ENCODE data around the gene PPP2R2C.
A peak's percentile ranks its signal among the peaks of the same experiment; 100 is the strongest.

The PPP2R2C gene

DNA sequence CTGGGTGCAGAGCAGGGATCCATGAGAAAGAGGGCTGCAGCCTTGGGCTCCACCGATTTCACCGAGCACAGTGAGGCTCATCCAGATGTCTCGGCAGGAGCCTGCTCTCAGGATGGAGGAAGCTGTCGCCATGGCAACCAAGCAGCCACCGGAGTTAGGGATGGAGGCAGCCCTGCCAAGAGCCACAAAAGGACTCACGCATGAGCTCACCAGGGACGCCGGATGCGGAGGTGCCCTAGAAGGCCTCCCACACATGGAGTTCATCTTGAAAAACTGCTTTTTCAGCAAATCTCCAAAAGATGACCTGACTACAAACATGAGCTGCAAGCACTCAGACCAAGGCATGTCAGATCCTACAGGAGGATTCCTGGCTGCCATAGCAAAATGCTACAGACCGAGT, 112.0 kb downstream of the PPP2R2C start:
- DNase-seq, result no peak

DNA sequence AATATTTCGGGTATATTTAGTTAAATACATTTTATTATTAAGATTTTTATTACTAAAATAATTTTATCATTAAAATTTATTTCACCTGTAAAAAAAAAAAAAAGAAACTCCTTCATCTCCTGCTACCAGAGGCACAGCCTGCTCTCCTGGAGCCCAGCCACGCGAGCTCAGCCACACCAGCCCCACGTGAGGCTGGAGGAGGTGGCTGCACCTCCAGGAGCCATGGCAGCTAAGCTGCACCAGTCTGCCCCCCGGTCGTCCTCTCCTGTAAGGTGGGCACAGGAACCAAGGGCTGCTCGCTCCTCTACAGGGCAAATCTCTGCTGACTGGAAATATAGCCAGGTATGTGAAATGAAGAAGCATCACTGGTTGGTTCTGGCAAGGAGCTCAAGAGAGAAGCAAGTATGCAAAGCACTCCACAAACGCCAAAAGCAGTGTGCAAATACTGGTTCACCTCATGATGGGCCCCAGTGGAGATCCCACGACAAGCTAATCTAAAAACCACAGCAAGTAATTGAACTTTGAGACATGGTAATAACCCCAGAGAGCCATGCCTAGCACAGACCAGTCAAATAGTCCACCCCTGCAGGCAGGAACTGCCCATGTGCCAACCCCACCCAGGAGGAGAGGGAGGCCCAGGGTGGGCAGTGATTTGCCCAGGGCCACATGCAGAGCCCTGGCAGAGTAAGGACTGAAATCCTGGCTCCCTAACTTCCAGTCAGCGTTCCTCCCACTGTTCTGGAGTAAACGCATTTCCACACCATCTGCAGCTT, 112.7 kb downstream of the PPP2R2C start:
- DNase-seq, result no peak

DNA sequence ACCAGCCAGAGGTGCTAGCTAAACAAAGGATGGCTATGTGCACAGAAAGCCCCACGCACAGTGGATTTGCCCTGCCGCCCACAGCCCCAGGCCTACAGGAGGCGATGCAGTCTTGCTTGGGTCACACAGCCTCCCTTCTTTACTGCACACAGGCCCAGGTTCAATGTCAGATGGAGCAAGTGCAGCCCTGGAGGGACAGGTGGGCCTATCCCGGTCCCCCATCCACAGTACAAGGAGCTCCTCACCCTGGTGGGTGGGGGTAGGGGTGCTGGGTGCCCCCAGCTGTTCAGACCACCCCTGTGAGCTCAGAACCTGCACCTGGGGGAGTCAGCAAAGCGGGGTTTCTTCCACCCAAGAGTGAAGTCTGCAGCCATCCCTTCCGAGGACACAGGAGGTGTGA, 114.9 kb downstream of the PPP2R2C start:
- DNase-seq, result no peak

DNA sequence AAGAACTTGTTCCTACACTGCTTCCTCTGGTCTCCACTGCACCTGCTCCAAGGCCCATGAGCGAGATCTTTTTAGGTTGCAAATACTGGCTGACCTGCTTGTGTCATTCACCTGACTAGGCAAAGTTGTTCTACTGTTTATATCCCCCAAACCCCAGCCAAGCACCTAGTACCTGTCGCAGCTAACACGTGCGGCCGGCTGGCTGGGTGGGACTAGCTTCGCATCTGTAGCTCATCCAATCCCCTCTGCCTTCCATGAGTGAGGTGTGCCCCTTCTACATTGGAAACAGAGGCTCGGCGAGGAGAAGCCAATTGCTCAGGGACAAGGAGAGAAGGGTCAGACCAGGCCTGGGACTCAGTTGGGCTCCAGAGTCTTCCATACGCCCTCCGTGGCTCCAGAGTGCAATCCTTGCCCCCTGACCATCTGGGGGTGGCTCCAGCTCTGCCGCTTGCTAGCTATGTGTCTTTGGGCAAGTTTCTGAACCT, 116.3 kb downstream of the PPP2R2C start:
- no peak for DNase-seq

DNA sequence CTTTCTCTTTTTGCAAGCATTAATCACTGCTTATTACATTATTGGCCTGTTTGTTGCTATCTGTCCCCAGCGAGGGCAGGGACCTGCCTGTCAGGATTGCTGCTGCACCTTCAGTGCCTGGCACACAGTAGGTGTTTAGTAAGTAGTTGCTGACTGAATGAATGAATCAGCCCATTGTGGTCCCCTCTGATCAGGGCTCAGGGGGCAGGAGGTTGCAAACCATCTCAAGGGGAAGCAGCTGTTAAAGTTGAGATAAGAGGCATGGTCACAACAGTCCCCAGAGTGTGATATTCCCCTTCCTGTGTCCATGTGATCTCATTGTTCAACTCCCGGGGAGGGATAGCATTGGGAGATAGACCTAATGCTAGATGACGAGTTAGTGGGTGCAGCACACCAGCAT, 117.4 kb downstream of the PPP2R2C start:
- DNase-seq, result no peak

DNA sequence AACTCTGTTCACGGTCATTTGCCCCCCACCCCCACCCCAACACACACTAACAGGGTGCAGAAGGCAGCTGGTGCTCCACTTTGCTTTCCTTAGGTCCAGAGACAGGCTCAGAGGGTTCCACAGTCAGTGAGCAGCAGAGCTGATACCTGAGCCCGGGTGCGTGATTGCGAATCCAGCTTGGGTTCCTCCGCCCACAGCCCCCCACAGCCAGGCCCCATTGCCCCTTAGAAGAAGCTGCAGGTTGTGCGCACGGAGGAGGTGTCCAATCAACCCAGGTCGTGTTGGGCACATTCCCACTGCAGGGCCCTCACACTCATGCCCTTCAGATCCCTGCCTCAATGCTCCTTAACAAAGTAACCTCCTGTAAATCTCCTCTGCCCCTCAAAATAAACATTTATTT, 117.8 kb downstream of the PPP2R2C start:
- no peak for DNase-seq

DNA sequence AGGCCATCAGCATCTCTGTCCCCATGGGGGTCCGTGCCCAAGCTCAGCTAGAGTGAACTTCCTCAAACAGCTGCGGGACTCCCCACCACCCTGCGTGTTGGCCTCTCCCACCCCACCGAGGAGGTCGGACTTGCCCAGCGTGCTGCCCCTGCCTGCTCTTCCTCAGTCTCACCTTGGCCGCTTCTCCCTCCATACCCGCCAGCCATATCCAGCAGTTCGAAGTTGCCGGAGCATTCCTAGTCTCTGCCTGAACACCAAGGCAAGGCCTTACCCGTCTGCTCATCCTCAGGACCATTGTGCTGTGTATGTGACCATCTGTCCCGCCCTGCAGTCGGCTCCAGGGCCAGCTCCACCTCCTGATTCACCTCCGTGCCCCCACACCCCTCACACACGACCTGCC, 118.3 kb downstream of the PPP2R2C start:
- DNase-seq, result no peak

DNA sequence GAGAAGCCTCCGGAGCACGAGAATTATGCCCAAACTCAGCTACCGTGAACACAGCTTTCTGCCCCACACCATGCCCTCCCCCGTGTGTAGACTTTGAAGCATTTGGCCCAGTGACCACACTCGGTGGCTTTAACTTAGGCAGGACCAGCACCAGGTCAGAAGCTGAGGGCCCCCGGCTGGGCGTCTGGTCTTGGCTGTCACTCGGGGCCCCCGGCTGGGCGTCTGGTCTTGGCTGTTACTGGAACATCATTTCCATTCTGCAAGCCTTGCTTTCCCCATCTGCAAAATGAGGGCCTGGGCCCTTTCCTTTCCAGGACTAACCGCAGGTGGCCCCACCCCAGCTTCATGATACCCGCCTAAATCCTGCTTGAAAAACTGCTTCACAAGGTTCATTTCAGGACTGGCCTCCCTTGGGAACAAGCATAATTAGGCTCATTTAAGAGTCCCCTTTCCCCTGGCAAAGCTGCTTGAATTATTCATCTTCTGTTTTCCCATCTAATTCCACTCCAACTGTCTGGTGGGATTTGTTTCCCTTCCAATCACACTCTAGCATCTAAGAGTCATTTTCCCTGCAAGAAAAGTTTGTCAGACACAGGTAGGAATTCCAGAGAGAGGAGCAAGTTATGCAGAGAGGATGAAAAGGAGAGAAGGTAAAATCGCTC, 120.3 kb downstream of the PPP2R2C start:
- no peak for DNase-seq

DNA sequence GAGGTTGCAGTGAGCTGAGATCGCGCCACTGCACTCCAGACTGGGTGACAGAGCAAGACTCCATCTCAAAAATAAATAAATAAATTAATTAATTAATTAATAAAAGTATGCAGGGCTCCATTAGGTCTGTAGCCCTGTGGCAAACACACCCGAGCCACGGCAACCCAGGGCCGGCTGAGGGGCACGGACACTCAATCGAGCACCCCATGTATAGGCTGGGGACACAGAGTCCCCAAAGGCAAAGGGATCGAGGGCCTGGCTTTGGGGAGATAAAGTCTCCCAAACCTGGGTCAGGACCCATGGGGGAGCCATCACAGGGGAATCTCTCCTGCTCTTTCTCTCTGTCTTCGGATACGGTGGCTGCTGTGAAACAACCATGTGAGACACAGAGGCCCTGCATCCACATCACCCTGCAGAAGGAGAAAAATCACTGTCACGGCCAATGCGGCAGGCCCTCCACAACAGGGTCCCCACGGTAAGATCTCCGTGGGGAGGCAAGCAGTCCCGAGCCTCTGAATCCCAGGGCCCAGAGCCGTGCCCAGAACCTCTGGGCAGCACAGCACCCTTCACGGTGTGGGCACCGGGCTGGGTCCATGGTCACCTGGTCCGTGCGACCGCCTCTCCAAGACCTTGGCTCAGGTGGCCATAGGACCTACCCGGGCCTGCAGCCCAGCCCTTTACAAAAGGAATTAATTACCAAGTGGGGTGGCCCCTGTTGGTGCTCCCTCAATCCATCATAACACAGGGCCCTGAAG, 121.0 kb downstream of the PPP2R2C start:
- DNase-seq, result no peak

DNA sequence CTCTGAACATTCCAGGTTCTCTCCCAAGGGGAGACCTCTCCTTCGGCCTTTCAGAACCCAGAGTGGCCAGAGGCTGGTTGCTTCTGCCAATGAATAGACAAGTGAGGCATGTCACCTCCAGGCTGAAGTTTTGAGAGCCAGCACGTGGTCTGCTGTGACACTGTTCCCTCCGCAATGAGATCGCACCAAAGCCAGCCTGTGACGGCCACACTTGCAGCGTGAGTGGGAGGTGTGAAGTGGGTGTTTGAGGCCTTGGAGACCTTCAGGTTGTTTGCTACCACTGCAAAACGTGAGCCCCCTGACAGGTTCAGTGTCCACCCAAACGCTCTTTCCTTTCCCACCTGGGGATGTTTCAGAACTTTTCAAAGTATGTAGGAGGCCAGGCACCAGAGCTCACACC, 121.8 kb downstream of the PPP2R2C start:
- DNase-seq, result no peak

DNA sequence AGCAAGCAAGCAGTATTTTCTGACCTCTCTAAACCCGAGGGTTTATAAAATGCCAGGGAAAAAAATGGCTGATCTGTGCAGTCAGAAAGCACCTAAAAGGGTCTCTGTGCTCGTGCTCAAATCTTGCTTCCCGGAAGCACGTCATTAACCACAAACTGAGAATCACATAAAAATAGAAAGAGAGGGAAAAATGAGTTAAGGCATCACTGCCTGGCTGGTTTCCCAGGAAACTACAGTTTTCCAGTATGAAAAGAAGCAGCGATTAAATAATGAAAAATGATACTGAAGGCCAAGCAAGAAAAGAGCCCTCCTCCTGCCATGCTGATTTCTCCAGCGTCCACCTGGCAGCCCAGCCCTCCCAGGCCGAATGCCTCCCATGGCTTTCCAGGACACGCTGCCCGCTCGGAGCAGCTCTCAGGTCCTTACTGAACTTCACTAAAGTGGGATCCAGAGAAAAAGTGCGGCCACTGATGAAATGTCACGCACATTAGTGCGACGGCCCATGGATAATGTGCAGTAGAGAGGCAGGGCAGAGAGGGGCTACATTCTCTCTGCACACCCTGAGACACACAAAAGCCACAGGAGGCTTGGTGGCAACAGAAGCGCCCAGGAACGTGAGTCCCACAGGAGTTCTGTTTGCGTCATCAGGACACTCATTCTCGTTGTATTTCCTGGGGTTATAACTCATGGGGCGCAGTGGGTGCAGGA, 122.4 kb downstream of the PPP2R2C start:
- no peak for DNase-seq

DNA sequence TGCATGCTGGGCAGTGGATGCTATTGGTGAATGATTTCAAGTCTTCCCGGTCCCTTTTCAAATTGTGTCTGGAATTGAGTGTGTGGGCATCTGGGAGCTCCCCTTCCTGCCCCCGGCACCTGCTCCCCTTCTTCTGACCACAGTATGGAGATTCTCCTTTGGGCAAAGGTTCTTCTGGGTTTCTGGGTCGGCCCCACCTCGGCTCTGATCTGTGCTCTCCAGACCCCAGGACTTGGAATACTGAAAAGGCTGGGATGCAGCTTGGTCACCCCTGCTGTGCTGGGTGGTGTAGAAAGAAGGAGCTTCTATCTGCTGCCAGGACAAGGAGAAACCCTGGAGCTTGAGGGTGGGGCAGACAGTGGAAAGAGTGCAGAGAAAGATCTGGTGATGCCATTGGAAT, 124.0 kb downstream of the PPP2R2C start:
- DNase-seq, result no peak

DNA sequence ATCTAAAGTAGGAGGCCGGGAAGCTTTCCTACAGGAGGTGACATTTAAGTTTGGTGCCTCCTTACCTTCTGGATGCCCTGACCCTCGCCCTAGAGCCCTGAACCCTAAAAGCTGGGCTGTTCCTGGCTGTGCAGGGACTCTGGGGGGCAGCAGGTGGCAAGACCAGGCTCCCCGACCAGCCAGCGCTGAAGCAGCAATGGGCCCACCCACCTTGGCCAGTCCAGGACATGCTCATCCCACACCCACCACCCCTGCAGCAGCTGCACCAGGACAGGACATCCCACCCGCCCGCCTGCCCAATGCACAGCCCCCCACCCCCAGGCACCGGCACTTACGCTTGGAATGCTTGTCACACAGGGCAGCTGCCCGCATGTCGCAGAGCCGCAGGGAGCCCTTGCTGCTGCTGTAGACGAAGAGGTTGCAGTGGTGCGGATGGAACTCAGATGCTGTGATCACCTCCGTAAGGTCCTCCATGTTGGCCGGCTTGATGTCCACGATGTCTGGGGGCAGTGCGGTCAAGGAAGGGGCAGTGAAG, 124.8 kb downstream of the PPP2R2C start:
- no peak for DNase-seq

DNA sequence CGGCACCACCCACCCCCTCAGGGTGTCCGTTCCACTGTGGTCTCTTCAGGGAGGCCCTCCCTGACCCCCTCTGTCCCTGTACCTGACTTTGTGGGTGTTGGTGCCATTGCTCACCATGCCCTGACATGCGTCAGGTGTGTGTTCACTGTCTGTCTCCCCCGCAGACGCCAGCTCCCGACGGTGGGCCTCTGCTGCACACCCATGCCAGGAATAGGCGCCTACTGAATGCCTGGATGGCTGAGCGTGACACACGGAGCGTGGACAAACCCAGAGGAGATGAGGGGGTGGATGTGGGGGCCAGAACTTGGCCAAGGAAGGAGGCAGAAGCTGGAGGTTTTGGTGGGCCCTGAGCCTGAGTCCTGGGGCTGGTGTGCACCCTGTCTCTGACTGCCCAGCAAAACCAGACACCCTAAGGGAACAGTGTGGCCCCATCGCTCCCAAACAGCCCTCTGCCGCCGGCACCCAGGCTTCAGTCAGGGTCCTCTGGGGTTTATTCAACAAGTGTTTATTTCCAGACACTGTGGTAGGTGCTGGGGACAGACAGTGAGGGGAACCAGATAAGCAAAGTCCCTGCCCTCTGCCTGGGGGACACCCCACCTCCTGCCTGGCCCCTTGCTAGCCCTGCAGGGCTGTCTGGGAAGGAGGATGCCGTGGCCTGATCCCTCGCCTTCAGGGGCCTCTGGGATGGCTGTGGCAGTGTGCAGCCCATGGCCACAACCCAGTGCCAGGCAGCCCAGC, 125.9 kb downstream of the PPP2R2C start:
- DNase-seq, result no peak

DNA sequence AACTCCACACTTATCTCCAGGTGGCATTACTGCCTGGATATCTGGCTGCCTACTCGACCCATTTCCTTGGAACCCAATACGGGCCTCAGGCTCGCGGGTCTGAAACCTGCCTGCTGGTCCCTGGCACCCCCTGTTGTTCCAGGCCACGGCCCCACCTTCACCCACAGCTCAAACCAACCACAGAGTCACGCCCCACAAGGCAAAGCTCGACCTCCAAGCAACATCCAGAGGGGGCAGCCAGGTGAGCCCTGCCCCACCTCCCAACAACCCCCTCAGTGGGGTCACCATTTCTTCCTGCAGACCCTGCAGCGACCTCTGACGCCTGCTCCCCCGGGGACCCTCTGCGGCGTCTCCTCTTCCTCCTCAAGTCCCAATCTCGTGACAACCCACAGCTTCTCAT, 126.5 kb downstream of the PPP2R2C start:
- DNase-seq, result no peak

DNA sequence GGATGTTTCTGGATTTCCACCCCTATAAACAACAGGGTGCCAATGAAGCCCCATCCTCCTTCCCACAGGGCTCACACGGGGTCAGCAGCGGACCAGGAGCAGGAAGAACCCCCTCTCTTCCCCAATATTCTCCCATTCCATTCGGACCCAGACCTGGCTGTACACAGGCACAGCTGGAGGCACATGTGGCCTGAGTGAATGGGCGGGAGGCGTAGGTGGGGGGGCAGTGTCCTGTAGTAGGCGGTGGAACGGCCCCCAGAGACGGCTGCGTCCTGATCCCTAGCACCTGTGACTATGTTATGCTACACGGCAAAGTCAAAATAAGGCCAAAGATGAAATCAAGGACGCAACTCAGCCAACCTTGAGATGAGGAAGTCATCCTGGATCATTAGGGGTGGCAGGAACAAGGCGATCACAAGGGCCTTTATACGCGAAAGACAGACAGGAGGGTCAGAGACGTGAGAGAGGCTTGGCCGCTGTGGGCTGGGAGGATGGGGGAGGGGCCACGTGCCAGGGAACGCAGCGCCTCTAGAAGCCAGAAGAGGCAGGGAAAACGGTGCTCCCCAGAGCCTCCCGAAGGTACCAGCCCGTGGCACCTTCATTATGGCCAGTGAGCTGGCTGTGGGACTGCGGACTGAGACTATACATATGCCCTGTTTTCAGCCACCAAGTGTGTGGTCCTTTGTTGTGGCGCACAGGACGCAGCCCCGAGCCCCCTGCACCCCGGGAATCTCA, 127.2 kb downstream of the PPP2R2C start:
- no peak for DNase-seq

DNA sequence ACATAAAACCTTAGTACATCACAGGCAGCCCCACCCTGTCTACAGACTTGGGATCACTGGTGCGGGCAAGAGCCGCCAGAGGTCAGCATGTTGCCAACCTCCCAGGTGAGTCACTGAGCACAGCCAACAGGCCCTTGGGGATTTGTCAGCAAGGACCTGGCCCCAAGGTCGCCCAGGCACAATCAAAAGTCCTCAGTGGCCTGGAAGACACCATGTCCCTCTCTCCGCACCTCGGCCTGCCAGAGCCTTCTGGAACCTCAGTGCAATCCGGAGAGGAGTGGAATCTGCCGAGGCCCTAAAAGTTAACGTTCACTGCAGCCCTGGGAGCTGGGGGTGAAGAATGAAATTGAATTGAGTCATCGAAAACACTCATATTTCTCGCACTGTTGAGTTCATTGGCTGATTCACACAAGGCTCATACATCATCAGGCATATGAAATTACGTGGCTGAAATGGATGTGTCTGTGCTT, 128.4 kb downstream of the PPP2R2C start:
- DNase-seq, result no peak

DNA sequence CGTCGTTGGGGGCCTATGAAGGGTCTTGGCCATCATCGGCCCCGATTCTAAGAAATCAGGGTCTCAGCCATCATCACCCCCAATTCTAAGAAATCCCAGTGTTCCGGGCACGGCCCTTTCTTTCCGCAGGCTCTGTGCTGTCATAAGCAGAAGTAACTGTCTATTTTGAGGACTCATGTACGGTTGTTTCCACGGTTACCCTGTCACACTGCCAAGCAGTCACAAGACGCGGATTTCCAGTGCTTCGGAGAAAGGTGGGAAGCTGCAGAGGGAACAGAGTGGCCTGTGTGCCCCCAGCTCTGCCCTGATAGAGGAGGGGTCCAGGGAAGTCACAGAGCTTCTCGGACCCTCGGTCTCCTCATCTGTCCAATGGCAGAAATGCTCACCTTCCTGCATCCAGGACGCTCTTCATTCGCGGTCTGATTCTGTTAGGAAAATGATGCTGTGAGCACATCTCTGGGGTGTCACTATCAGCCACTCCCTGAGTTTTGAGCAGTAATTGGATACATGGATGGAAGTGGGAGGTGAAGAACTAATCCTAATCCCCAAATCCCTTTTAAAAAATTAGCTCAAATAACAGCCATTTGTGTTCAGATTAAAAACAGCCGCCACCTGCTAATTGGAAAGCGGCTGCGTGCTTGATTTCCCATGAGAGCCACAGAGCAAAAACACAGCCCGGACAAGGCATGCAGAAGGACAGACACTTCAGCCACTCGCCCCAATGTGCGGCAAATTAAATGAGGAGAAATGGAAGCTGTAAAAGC, 129.7 kb downstream of the PPP2R2C start:
- peak; percentile 57 for DNase-seq

DNA sequence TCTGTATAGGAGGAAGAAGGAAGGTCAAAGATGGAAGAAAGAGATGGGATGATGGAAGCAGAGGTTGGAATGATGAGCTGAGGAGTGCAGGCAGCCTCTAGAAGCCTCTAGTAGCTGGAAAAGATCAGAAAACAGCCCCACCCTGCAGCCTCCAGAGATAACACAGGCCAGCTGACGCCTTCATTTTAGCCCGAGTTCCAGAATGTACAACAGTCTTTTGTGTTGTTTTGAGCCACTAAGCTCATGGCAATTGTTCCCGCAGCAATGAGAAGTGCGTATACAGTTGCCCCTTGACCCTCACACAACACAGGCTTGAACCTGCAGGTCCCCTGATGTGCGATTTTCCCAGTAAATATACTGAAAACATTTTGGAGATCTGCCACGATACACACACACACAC, 130.7 kb downstream of the PPP2R2C start:
- no peak for DNase-seq

DNA sequence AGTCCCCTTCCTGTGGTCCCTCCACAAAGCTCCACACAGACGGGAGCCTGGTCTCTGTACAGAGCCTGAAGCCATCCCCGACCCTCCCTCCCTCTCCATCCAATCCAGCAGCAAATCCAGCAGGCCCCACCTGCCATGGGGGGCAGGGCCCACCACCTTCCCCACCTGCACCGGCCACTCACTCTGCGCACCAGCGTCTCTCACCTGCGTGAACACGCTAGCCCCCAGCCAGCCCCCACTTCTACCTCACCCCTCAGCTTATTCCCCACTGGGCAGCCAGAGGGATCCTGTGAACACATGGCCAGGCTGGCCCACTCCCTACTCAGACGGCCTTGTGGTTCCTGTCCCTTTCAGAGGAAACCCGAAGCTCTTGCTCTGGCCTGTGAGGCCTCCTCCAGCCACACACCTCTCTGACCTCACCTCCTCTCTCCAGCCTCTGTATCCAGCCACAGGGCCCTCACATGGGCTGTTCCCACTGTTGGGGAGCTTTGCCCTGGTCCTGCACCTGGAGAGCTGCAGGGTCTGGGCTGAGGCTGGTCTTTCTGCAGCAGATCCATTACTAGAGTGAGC, 131.9 kb downstream of the PPP2R2C start:
- no peak for DNase-seq
